ENCODE measurements around the gene CCRL2.
"Not testable (repeated sequence)": the region's sequence is repeated elsewhere in the genome, so short reads cannot be mapped to it uniquely, and the experiment has no call there.

CCRL2 gene

DNA sequence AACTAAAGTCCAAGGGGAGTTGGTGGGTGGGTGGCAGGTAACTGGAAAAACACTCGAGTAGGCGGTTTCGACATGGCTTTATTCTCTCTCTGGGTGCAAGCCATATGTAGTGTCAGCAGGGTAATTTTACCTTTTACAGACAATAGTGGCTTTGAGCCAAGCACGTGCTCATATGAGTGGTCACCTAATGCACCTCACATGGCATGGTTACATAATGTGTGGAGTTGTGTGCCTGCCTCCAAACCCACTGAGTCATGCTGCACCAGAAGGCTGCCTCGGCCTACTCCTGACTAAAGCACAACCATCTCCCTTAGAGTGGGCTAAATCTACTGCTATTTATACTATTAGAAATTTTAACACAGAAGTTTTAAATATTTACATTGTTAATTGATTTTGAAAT lies 16.5 kb downstream of the CCRL2 start:
- Mint-ChIP-seq H3K27ac (no peak overlapping the region), H3K4me3 (no peak overlapping the region), H3K9me3 (no peaks in the 10 kb centered on the region), H3K36me3 (ENCODE audit: low read depth) (no peaks in the 10 kb centered on the region), H3K27me3 (ENCODE audit: low read depth, poor library complexity) (peaks cover 9% of the 10 kb centered on the region), H3K4me1 (no peaks in the 10 kb centered on the region)
- DNase-seq, result no peak
- TF ChIP-seq, protein P1, sequence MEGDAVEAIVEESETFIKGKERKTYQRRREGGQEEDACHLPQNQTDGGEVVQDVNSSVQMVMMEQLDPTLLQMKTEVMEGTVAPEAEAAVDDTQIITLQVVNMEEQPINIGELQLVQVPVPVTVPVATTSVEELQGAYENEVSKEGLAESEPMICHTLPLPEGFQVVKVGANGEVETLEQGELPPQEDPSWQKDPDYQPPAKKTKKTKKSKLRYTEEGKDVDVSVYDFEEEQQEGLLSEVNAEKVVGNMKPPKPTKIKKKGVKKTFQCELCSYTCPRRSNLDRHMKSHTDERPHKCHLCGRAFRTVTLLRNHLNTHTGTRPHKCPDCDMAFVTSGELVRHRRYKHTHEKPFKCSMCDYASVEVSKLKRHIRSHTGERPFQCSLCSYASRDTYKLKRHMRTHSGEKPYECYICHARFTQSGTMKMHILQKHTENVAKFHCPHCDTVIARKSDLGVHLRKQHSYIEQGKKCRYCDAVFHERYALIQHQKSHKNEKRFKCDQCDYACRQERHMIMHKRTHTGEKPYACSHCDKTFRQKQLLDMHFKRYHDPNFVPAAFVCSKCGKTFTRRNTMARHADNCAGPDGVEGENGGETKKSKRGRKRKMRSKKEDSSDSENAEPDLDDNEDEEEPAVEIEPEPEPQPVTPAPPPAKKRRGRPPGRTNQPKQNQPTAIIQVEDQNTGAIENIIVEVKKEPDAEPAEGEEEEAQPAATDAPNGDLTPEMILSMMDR (IDR thresholded peaks at IDR 0.05), result no peak

DNA sequence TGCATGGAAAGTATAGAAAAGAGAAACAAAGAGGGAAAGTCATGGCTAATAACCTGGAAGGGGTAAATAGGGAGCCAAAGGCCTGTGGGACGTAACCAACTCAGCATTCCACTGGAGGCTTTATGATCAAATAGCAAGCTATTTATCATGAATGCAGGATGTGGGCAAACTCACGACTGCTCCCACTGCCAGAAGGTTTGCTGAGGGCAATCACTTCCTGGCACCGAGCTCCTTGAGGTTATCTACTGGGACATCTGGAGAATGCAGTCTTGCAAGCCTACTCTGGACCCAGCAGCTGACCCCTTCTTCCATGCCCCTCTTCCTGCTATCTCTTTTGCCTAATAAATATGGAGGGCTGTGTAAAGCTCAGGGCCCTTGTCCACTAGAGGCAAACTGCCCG lies 19.4 kb downstream of the CCRL2 start:
- H3K4me3 Mint-ChIP-seq; H3K27ac Mint-ChIP-seq; H3K4me1 Mint-ChIP-seq; H3K27me3 Mint-ChIP-seq (ENCODE audit: low read depth, poor library complexity); H3K36me3 Mint-ChIP-seq (ENCODE audit: low read depth); DNase-seq: not testable (repeated sequence)
- peaks cover 13% of the 10 kb centered on the region for H3K9me3 Mint-ChIP-seq

DNA sequence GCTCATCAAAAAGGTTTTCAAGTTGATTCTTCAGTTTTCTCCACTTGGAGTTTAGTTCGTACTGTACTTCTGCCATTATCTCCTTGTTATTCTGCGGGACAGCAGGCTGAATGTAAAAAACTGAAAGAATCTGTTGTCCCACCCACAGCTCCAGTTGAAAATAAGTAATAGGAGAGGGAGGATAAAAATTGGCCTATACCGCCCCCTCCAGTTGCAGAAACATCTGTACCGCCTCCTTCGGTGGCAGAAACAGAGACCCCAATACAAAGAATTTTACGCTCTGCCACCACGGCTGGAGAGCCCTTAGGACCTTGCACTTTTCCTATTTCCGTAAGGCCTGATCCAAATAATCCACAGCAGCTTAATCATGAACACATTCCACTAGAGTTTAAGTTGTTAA lies 20.3 kb downstream of the CCRL2 start:
- not testable (repeated sequence) for H3K36me3 Mint-ChIP-seq (ENCODE audit: low read depth); H3K4me3 Mint-ChIP-seq; H3K4me1 Mint-ChIP-seq; H3K27ac Mint-ChIP-seq; DNase-seq; H3K27me3 Mint-ChIP-seq (ENCODE audit: low read depth, poor library complexity)
- H3K9me3 Mint-ChIP-seq, result peaks cover 22% of the 10 kb centered on the region

DNA sequence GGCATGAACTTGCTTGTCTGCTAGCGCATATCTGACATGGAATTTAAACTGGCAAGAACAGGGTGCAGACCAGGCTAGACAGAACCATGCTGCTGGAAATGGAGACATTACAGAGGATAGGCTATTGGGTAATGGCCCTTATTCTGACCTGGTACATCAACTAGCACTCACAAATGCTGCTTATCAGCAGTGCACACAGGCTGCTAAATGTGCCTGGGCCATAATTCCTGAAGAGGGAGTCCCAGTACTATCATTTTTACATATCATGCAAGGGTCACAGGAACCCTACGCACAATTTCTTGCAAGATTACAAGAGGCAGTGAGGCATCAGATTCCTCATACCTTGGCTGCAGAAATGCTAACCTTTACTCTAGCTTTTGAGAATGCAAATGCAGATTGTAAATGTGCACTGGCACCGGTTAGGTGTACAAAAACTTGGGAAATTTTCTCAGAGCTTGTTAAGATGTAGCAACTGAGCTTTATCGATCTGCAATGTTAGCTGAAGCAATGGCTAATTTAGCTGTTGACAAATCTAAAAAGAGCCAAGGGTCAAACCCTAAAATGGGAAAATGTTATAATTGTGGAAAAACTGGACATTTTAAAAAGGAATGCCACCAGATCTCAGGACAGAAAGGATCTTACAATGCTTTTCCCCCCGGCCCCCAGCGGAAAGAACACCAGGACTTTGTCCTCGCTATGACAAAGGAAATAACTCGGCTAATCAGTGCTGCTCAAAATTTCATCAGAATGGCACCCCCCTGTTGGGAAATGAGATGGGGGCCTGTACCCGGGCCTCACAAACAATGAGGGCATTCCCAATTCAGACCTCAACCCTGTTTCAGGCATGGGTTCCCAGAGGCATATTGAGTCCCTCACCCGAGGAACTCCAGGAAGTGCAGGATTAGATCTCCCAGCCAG lies 21.1 kb downstream of the CCRL2 start:
- Mint-ChIP-seq H3K9me3 (peaks cover 30% of the 10 kb centered on the region), H3K27me3 (ENCODE audit: low read depth, poor library complexity) (peaks cover 7% of the 10 kb centered on the region), H3K27ac (no peak overlapping the region), H3K36me3 (ENCODE audit: low read depth) (peaks cover 7% of the 10 kb centered on the region), H3K4me3 (no peak overlapping the region), H3K4me1 (peaks cover 7% of the 10 kb centered on the region)
- DNase-seq, result no peak
- TF ChIP-seq, protein P1 (IDR thresholded peaks at IDR 0.05), result no peak

DNA sequence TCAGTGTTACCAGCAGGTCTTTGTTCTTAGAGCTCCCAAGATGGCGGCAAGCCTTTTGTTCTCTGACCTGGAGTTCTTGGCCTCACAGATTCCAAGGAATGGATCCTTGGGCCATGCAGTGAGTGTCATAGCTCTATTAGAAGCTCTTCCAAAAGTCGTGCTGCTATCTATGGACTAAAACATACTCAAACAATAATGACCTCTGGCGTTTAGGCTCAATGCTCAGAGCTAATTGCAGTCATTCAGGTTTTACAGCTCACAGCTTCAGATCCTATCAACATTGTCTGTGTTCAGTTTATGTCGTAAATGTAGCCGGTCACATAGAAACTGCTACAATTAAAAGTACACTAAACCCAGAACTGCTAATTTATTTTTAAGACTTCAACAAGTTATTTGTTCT lies 22.2 kb downstream of the CCRL2 start:
- Mint-ChIP-seq H3K9me3 (peaks cover 34% of the 10 kb centered on the region), H3K27ac (no peak overlapping the region), H3K36me3 (ENCODE audit: low read depth) (peaks cover 7% of the 10 kb centered on the region), H3K27me3 (ENCODE audit: low read depth, poor library complexity) (peaks cover 7% of the 10 kb centered on the region), H3K4me3 (no peak overlapping the region), H3K4me1 (peaks cover 7% of the 10 kb centered on the region)
- TF ChIP-seq, protein P1 (IDR thresholded peaks at IDR 0.05), result no peak
- DNase-seq, result no peak

DNA sequence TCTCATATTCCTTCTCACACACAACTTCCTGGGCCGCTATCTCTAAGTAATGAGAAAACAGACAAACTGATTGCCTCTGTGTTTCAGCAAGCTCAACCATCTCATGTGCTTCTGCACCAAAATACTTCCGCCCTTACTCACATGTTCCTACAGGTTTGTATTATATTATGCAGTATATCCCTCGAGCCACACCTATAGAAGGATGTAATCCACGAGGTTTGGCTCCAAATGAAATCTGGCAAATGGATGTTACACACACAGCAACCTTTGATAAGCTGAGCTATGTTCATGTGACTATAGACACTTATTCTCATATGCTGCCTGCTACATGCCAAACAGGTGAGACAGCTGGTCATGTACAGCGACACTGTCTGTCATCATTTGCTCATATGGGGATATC lies 22.6 kb downstream of the CCRL2 start:
- Mint-ChIP-seq H3K27ac (no peak overlapping the region), H3K4me3 (no peak overlapping the region)

DNA sequence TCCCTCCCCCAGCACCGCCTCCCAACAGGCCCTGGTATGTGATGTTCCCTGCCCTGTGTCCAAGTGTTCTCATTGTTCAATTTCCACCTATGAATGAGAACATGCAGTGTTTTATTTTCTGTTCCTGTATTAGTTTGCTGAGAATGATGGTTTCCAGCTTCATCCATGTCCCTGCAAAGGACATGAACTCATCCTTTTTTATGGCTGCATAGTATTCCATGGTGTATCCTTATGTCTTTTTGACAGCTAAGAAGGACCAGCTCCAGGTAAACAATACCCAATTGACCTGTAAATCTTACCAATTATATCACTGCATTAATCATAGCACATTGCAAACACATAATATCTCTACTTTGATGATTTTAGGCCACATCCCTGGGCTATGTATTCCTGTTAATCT lies 23.8 kb downstream of the CCRL2 start:
- H3K4me1 Mint-ChIP-seq; H3K36me3 Mint-ChIP-seq (ENCODE audit: low read depth); DNase-seq; H3K4me3 Mint-ChIP-seq; H3K27me3 Mint-ChIP-seq (ENCODE audit: low read depth, poor library complexity); H3K27ac Mint-ChIP-seq: not testable (repeated sequence)
- peaks cover 34% of the 10 kb centered on the region for H3K9me3 Mint-ChIP-seq

More for the DNA sequence above, 22.6 kb downstream of the CCRL2 start:
- DNase-seq, result no peak
- H3K27me3 Mint-ChIP-seq (ENCODE audit: low read depth, poor library complexity), result peaks cover 8% of the 10 kb centered on the region
- peaks cover 7% of the 10 kb centered on the region for H3K36me3 Mint-ChIP-seq (ENCODE audit: low read depth)
- H3K9me3 Mint-ChIP-seq, result peaks cover 34% of the 10 kb centered on the region
- TF ChIP-seq, protein P1 (IDR thresholded peaks at IDR 0.05), result no peak
- peaks cover 7% of the 10 kb centered on the region for H3K4me1 Mint-ChIP-seq

DNA sequence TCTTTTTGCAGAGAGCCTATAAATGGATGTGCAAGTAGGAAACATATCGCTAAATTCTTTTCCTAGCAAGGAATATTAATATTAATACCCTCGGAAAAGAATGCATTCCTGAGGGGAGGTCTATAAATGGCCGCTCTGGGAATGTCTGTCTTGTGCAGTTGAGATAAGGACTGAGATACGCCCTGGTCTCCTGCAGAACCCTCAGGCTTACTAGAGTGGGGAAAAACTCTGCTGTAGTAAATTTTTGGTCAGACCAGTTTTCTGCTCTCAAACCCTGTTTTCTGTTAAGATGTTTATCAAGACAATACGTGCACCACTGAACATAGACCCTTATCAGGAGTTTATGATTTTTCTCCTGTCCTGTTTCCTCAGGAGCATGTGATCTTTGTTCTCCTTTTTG lies 24.8 kb downstream of the CCRL2 start:
- H3K4me3 Mint-ChIP-seq; H3K36me3 Mint-ChIP-seq (ENCODE audit: low read depth); DNase-seq; H3K4me1 Mint-ChIP-seq; H3K27ac Mint-ChIP-seq; H3K27me3 Mint-ChIP-seq (ENCODE audit: low read depth, poor library complexity): not testable (repeated sequence)
- H3K9me3 Mint-ChIP-seq, result peaks cover 34% of the 10 kb centered on the region

DNA sequence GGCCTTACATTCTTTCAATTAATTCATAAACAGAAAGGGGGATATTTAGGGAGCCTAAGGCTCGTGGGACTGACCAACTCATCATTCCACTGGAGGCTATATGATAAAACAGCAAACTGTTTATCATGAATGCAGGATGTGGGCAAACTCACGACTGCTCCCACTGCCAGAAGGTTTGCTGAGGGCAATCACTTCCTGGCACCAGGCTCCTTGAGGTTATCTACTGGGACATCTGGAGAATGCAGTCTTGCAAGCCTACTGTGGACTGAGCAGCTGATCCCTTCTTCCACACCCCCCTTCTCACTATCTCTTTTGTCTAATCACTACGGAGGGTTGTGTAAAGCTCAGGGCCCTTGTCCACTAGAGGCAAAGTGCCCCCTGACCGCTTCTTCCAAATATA lies 26.1 kb downstream of the CCRL2 start:
- H3K36me3 Mint-ChIP-seq (ENCODE audit: low read depth); H3K27me3 Mint-ChIP-seq (ENCODE audit: low read depth, poor library complexity); DNase-seq; H3K27ac Mint-ChIP-seq; H3K4me1 Mint-ChIP-seq; H3K4me3 Mint-ChIP-seq: not testable (repeated sequence)
- H3K9me3 Mint-ChIP-seq, result peaks cover 34% of the 10 kb centered on the region
